Measurements from ENCODE around the gene PLTP.

DNA sequence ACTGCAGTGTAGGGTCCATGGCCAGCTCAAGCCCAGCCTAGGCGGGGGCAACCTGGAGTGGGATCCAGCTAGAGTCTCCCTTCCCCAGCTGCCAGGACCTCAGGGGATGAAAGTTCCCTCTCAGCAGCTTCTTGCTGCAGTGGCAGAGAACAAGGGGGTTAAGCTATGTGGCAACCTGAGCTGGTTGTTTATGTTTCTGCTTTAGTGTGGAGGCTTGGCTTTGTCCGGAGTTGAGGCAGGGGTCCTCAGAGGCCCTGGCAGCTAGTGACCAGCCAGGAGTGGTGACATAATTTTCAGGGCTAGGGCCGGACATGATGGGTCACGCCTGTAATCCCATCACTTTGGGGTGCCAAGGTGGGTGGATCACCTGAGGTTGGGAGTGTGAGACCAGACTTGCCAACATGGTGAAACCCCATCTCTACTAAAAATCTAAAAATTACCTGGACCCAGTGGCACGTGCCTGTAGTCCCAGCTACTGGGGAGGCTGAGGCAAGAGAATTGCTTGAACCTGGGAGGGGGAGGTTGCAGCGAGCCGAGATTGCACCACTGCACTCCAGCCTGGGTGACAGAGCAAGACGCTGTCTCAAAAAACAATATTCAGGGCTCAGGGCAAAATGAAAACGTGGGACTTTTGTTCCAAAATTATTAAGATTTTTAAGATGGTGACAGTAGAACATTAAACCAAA lies 14.0 kb upstream of the PLTP start:
- TF ChIP-seq, protein P1, sequence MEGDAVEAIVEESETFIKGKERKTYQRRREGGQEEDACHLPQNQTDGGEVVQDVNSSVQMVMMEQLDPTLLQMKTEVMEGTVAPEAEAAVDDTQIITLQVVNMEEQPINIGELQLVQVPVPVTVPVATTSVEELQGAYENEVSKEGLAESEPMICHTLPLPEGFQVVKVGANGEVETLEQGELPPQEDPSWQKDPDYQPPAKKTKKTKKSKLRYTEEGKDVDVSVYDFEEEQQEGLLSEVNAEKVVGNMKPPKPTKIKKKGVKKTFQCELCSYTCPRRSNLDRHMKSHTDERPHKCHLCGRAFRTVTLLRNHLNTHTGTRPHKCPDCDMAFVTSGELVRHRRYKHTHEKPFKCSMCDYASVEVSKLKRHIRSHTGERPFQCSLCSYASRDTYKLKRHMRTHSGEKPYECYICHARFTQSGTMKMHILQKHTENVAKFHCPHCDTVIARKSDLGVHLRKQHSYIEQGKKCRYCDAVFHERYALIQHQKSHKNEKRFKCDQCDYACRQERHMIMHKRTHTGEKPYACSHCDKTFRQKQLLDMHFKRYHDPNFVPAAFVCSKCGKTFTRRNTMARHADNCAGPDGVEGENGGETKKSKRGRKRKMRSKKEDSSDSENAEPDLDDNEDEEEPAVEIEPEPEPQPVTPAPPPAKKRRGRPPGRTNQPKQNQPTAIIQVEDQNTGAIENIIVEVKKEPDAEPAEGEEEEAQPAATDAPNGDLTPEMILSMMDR (IDR thresholded peaks at IDR 0.05) = no peak
- TF ChIP-seq POLR2A (IDR thresholded peaks at IDR 0.05) = no peak
